PC-3 (cell line): ENCODE data around the gene PCDH9. TPM values are rescaled to one million over a fixed set of nuclear protein-coding genes. Genes with fewer than 3 reads are reported as not detected.

Experiments
- ATAC-seq: fragments of 200-7000 bp; cut with Tn5 transposase; 2 replicates; pipeline ENCODE4 v1.9.1; 2020; ENCODE audit warnings: mild to moderate bottlenecking, moderate library complexity
- BruUV-seq: library from RNA; stranded (reverse); fragments of 400-500 nt; replicated peaks from 2 replicates; lab custom pipeline; 2021; lab: Mats Ljungman, UMichigan
- CTCF ChIA-PET: fragments of 300-600 bp; sonication (Branson Sonifier 250); formaldehyde crosslinking; loops from one replicate; lab custom pipeline; 2022; ENCODE audit warnings: antibody characterized with exemption; lab: Charles Lee
- POLR2A ChIA-PET: fragments of 300-600 bp; sonication (Branson Sonifier 250); formaldehyde crosslinking; loops from one replicate; lab custom pipeline; 2022; ENCODE audit warnings: antibody characterized with exemption; ENCODE audit not compliant: unreplicated experiment; lab: Charles Lee
- DNase-seq: peaks from one replicate; pipeline ENCODE4 v3.0.0-alpha.2; 2015
- H2AFZ ChIP-seq: fragments of 300-600 bp; sonication (generic); 2 replicates; pipeline ENCODE4 v1.6.0; 2016; ENCODE audit warnings: antibody characterized with exemption, low read length
- H3F3A ChIP-seq: fragments of 300-600 bp; sonication (generic); one replicate; pipeline ENCODE4 v1.6.0; 2017; ENCODE audit warnings: antibody characterized with exemption, low read length, control low read depth, mild to moderate bottlenecking; ENCODE audit not compliant: unreplicated experiment
- H3K27ac ChIP-seq: fragments of 300-600 bp; sonication (generic); 2 replicates; pipeline ENCODE4 v1.5.1; 2016; ENCODE audit warnings: mild to moderate bottlenecking, low read length
- H3K27me3 ChIP-seq: fragments of 300-600 bp; sonication (generic); 2 replicates; pipeline ENCODE4 v1.6.1; 2016; ENCODE audit warnings: low read length, mixed read lengths
- H3K36me3 ChIP-seq: fragments of 300-600 bp; sonication (generic); 2 replicates; pipeline ENCODE4 v1.6.1; 2016; ENCODE audit warnings: low read depth, mixed run types, low read length, mixed read lengths
- H3K4me1 ChIP-seq: fragments of 300-600 bp; sonication (generic); 2 replicates; pipeline ENCODE4 v1.5.1; 2016; ENCODE audit warnings: low read length; ENCODE audit not compliant: insufficient read depth
- H3K4me2 ChIP-seq: fragments of 300-600 bp; sonication (generic); 2 replicates; pipeline ENCODE4 v1.6.0; 2016; ENCODE audit warnings: low read length
- H3K4me3 ChIP-seq: fragments of 300-600 bp; sonication (generic); 2 replicates; pipeline ENCODE4 v1.5.1; 2016; ENCODE audit warnings: mild to moderate bottlenecking, low read length, mixed read lengths
- H3K79me2 ChIP-seq: fragments of 300-600 bp; sonication (generic); 2 replicates; pipeline ENCODE4 v1.6.1; 2017; ENCODE audit warnings: low read length, mixed read lengths
- H3K9ac ChIP-seq: fragments of 300-600 bp; sonication (generic); 2 replicates; pipeline ENCODE4 v1.6.0; 2016; ENCODE audit warnings: mild to moderate bottlenecking, low read length
- H3K9me2 ChIP-seq: fragments of 300-600 bp; sonication (generic); replicated peaks from 2 replicates; pipeline ENCODE4 v1.6.1; 2016; ENCODE audit warnings: mixed run types, low read length, mixed read lengths
- H3K9me3 ChIP-seq: fragments of 300-600 bp; sonication (generic); 2 replicates; pipeline ENCODE4 v1.6.1; 2016; ENCODE audit warnings: low read length, mixed read lengths
- H4K20me1 ChIP-seq: fragments of 300-600 bp; sonication (generic); 2 replicates; pipeline ENCODE4 v1.6.1; 2016; ENCODE audit warnings: low read length, mixed read lengths
- CTCF ChIP-seq: fragments of 300-600 bp; sonication (generic); conservative IDR thresholded peaks from 2 replicates; pipeline ENCODE4 v1.5.1; 2017; ENCODE audit warnings: antibody characterized with exemption, low read depth, mild to moderate bottlenecking, low read length
- EZH2 ChIP-seq: fragments of 300-600 bp; sonication (generic); IDR thresholded peaks from one replicate; pipeline ENCODE4 v1.6.1; 2017; ENCODE audit warnings: antibody characterized with exemption, mild to moderate bottlenecking, low read length; ENCODE audit not compliant: unreplicated experiment
- EZH2phosphoT487 ChIP-seq: fragments of 300-600 bp; sonication (generic); IDR thresholded peaks from 2 replicates; pipeline ENCODE4 v1.6.1; 2018; ENCODE audit warnings: mild to moderate bottlenecking, antibody characterized with exemption, low read length, borderline replicate concordance
- intact Hi-C: fragments of 100-400 bp; cut with micrococcal nuclease; formaldehyde crosslinking; loops from 2 replicates; pipeline ENCODE4 v1.9.0; 2023
- total RNA-seq: library from RNA; depleted of rRNA; stranded (reverse); fragments of >200 nt; gene quantifications from 2 replicates; pipeline ENCODE4 v1.2.3, GENCODE V29; 2014

Gene PCDH9
- total RNA-seq, 1 experiment from 2014 or later: 0.98 TPM

GRCh38 chr13:66896933-66897332 is 333.2 kb downstream of the PCDH9 start:
- intact Hi-C loops: no loop called here
- Histone ChIP-seq H3K4me3 (no peak overlapping the region), H3K79me2 (no peaks in the 10 kb centered on the region), H3K27me3 (no peaks in the 10 kb centered on the region), H2AFZ (no peak overlapping the region), H3K36me3 (no peaks in the 10 kb centered on the region), H3K4me1 (no peaks in the 10 kb centered on the region), H3K4me2 (no peak overlapping the region), H4K20me1 (no peaks in the 10 kb centered on the region), H3K9me3 (no peaks in the 10 kb centered on the region), H3F3A (no peaks in the 10 kb centered on the region), H3K9me2 (no peaks in the 10 kb centered on the region), H3K27ac (no peak overlapping the region), H3K9ac (no peak overlapping the region)
- BruUV-seq: no TSS peak
- ATAC-seq: no peak
- POLR2A ChIA-PET: no interaction called here
- CTCF ChIA-PET: no interaction called here
- no peak for DNase-seq
- TF ChIP-seq EZH2 (no peak), CTCF (no peak), EZH2phosphoT487 (no peak)

GRCh38 chr13:66895780-66896179 is 334.4 kb downstream of the PCDH9 start:
- H3K4me1 ChIP-seq: no peaks in the 10 kb centered on the region
- H3K4me2 ChIP-seq: no peak overlapping the region
- no peaks in the 10 kb centered on the region for H3K27me3 ChIP-seq
- BruUV-seq: no TSS peak
- no peak overlapping the region for H3K27ac ChIP-seq
- POLR2A ChIA-PET: no interaction called here
- TF ChIP-seq EZH2: no peak
- no peak for TF ChIP-seq EZH2phosphoT487
- TF ChIP-seq CTCF: no peak
- no peaks in the 10 kb centered on the region for H3K9me3 ChIP-seq
- H3K9ac ChIP-seq: no peak overlapping the region
- no peaks in the 10 kb centered on the region for H3K9me2 ChIP-seq
- no peaks in the 10 kb centered on the region for H3K36me3 ChIP-seq
- intact Hi-C loops: no loop called here
- DNase-seq (no peak), ATAC-seq (no peak)
- H3F3A ChIP-seq: no peaks in the 10 kb centered on the region
- H4K20me1 ChIP-seq: no peaks in the 10 kb centered on the region
- no peak overlapping the region for H3K4me3 ChIP-seq
- H3K79me2 ChIP-seq: no peaks in the 10 kb centered on the region
- no peak overlapping the region for H2AFZ ChIP-seq
- CTCF ChIA-PET: no interaction called here

GRCh38 chr13:66895320-66895719 is 334.8 kb downstream of the PCDH9 start:
- Histone ChIP-seq H3K27me3 (no peaks in the 10 kb centered on the region), H3K27ac (no peak overlapping the region), H3K9me3 (no peaks in the 10 kb centered on the region), H3K79me2 (no peaks in the 10 kb centered on the region), H3F3A (no peaks in the 10 kb centered on the region), H3K4me1 (no peaks in the 10 kb centered on the region), H3K4me3 (no peak overlapping the region), H3K4me2 (no peak overlapping the region), H3K9ac (no peak overlapping the region), H2AFZ (no peak overlapping the region), H3K36me3 (no peaks in the 10 kb centered on the region), H3K9me2 (no peaks in the 10 kb centered on the region), H4K20me1 (no peaks in the 10 kb centered on the region)
- ChIA-PET CTCF (no interaction called here), POLR2A (no interaction called here)
- intact Hi-C loops: no loop called here
- DNase-seq (no peak), ATAC-seq (no peak)
- BruUV-seq: no TSS peak
- no peak for TF ChIP-seq EZH2
